NCI-H2196 (cell line): ENCODE data around the gene LILRB3.

Experiments used
- DNase-seq: peaks from one replicate; lab custom pipeline; 2025; ENCODE audit not compliant: unreplicated experiment; lab: John Stamatoyannopoulos, UW

Gene LILRB3

GRCh38 chr19:54169149-54169740 is 53.6 kb downstream of the LILRB3 start:
- DNase-seq: no peak

- peak; percentile 92 for DNase-seq
Measured at GRCh38 chr19:54168174-54168917, 54.5 kb downstream of the LILRB3 start.
